ENCODE measurements around the gene SPOCK1. TPM values are rescaled to one million over a fixed set of nuclear protein-coding genes. Genes with fewer than 3 reads are reported as not detected.

SPOCK1 gene
- total RNA-seq, 1 experiment from 2014 or later = 0.27 TPM

DNA sequence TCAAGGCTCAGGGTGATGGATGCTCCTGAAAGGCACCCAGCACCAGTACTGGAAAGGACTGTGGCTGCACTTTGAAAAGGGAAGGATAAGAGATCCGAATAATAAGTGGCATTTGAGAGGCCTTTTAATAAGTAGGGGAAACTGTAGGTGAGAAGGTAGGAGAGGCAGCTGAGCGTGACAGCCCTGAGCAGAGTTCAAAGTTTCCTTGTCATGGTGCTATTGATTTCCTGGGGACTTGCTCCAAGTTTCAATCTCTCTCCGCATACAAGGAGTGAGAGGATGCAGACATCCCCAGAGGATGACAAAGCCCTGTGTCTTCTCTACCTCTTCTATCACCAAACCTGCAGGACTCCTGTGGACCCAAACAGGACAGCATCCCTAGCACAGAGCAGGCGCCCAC lies 354.5 kb downstream of the SPOCK1 start (continued):
- TF ChIP-seq CBX3 (IDR thresholded peaks at IDR 0.05; ENCODE audit: low read depth) = no peak

DNA sequence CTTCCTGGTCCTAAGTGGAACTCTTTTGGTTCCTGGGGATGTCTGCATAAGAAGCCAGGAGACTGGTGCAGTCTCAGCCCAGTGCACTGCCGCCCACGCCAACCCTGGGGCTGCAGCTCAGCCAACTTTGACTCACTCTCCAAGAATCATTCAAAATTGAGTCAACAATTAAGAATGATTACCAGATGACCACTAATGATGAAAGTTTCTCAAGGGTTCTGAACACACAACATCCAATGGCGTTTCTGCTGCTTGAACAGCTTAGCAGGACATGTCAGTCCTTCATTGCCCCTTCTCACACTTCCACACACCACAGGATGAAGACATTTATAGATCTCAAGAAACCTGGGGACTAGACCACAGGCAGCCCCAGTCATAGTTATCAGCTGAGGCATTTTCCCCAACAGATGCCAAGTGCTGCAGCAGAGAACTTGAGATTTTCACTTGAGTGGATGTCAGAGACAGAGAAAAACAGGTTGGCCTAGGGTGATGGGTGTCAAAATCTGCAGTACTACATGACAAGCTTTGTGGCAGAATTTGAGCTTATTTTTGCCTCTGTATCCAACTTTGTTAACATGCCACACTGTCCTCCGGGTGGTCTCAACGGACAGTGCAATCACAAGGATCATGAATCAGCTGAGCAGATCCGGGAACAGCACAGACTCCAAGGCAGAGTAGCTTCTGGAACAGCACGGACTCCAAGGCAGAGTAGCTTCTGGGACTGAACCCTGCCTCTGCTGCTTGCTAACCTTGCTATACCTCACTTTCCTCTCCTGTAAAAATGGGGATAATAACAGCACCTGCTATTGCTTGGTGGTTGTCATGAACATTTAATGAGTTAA lies 356.1 kb downstream of the SPOCK1 start:
- Histone ChIP-seq H3K36me3 (ENCODE audit: control insufficient read depth in 1 of 2, insufficient read depth in 2 of 2, low read length in 2 of 2) (no peaks in the 10 kb centered on the region), H3K9ac (ENCODE audit: low read length) (no peak overlapping the region), H3K4me3 (replicated peaks in 1 of 2; ENCODE audit: low read depth in 1 of 2, low read length in 2 of 2) (no peak overlapping the region), H3K9me3 (ENCODE audit: control insufficient read depth in 1 of 2, insufficient read depth in 1 of 2, low read depth in 1 of 2, low read length in 2 of 2) (no peaks in the 10 kb centered on the region), H4K20me1 (ENCODE audit: insufficient read depth) (no peaks in the 10 kb centered on the region), H3K4me2 (ENCODE audit: low read length) (peak overlapping the region; percentile 21), H3K79me2 (ENCODE audit: insufficient read depth, low read length) (no peaks in the 10 kb centered on the region), H3K9me2 (ENCODE audit: insufficient read depth) (no peaks in the 10 kb centered on the region), H3K4me1 (ENCODE audit: control insufficient read depth in 1 of 2, insufficient read depth in 2 of 2, low read length in 2 of 2) (peaks cover 0 to 20% of the 10 kb centered on the region in 2 experiments; a peak in 2 of 4 replicates), H2AFZ (ENCODE audit: low read depth, low read length, poor library complexity, severe bottlenecking) (no peak overlapping the region), H3K27me3 (ENCODE audit: insufficient read depth, low read length) (peaks cover 39% of the 10 kb centered on the region), H3K27ac (ENCODE audit: low read depth, low read length) (no peak overlapping the region)
- intact Hi-C loops (cut with micrococcal nuclease) = no loop called here
- ATAC-seq (peak; percentile 44; the same call in 1 of the 2 replicates), DNase-seq (ENCODE audit: low read depth, low spot score) (no peak)
- ChIA-PET CTCF (no interaction called here), RAD21 (ENCODE audit: low non-redundant PET in 1 of 2, low total read pairs in 2 of 2, uncharacterized antibody in 2 of 2, unreplicated experiment in 2 of 2) (no interaction called here), POLR2A (interaction anchor here (0.6 kb wide), 1 partner anchor 1325 kb away, joined by 3 read pairs; no protein-coding TSS in a partner anchor)
- BruUV-seq (replicated peaks) = no TSS peak
- TF ChIP-seq SP1 (IDR thresholded peaks at IDR 0.05; ENCODE audit: low read depth) (no peak), EGR1 (IDR thresholded peaks at IDR 0.05; ENCODE audit: low read depth) (peak; percentile 72)

DNA sequence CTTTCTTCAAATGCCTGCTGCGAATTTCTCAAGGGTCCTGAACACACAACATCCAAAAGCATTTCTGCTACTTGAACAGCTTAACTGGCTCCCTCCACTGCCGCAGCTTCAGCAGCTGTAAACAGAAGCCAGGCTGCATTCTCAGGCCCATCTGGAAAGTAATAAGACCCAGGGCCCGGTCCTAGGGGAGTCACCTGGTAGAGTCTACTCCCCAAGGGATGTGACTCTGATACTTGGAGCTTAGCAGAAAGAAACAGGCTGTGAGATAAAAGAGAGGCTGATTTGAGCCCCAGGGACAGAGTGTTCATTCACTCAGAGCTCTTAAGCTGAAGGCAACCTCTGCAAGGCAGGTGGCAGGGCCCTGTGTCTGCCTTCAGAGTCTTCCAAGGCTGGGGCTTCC lies 356.8 kb downstream of the SPOCK1 start:
- POLR2A ChIA-PET = interaction anchor here (0.6 kb wide), 1 partner anchor 1325 kb away, joined by 3 read pairs; no protein-coding TSS in a partner anchor
- H4K20me1 ChIP-seq (ENCODE audit: insufficient read depth) = no peaks in the 10 kb centered on the region
- peaks cover 0 to 20% of the 10 kb centered on the region in 2 experiments; a peak in 2 of 4 replicates for H3K4me1 ChIP-seq (ENCODE audit: control insufficient read depth in 1 of 2, insufficient read depth in 2 of 2, low read length in 2 of 2)
- H3K4me2 ChIP-seq (ENCODE audit: low read length) = peak overlapping the region; percentile 21; the same call in 1 of the 2 replicates
- H3K9me3 ChIP-seq (ENCODE audit: control insufficient read depth in 1 of 2, insufficient read depth in 1 of 2, low read depth in 1 of 2, low read length in 2 of 2) = no peaks in the 10 kb centered on the region
- RAD21 ChIA-PET (ENCODE audit: low non-redundant PET in 1 of 2, low total read pairs in 2 of 2, uncharacterized antibody in 2 of 2, unreplicated experiment in 2 of 2) = no interaction called here
- no peak overlapping the region for H3K27ac ChIP-seq (ENCODE audit: low read depth, low read length)
- H3K9ac ChIP-seq (ENCODE audit: low read length) = no peak overlapping the region
- no peaks in the 10 kb centered on the region for H3K79me2 ChIP-seq (ENCODE audit: insufficient read depth, low read length)
- no peak overlapping the region for H3K4me3 ChIP-seq (replicated peaks in 1 of 2; ENCODE audit: low read depth in 1 of 2, low read length in 2 of 2)
- peaks cover 45% of the 10 kb centered on the region for H3K27me3 ChIP-seq (ENCODE audit: insufficient read depth, low read length)
- DNase-seq (ENCODE audit: low read depth, low spot score) (no peak), ATAC-seq (no peak)
- H2AFZ ChIP-seq (ENCODE audit: low read depth, low read length, poor library complexity, severe bottlenecking) = no peak overlapping the region
- H3K9me2 ChIP-seq (ENCODE audit: insufficient read depth) = no peaks in the 10 kb centered on the region
- CTCF ChIA-PET = no interaction called here
- no peaks in the 10 kb centered on the region for H3K36me3 ChIP-seq (ENCODE audit: control insufficient read depth in 1 of 2, insufficient read depth in 2 of 2, low read length in 2 of 2)
- intact Hi-C loops (cut with micrococcal nuclease) = no loop called here
- BruUV-seq (replicated peaks) = no TSS peak
- TF ChIP-seq ZFX (IDR thresholded peaks at IDR 0.05) = no peak
- no peak for TF ChIP-seq ELF1 (IDR thresholded peaks at IDR 0.05; ENCODE audit: borderline replicate concordance, low read depth)
- no peak for TF ChIP-seq YY1 (IDR thresholded peaks at IDR 0.05; ENCODE audit: extremely low read depth, insufficient replicate concordance, low read depth, low read length)
- no peak for TF ChIP-seq POLR2A (IDR thresholded peaks at IDR 0.05; ENCODE audit: borderline replicate concordance, extremely low read depth, insufficient read depth, insufficient read length)
- TF ChIP-seq, protein P1, sequence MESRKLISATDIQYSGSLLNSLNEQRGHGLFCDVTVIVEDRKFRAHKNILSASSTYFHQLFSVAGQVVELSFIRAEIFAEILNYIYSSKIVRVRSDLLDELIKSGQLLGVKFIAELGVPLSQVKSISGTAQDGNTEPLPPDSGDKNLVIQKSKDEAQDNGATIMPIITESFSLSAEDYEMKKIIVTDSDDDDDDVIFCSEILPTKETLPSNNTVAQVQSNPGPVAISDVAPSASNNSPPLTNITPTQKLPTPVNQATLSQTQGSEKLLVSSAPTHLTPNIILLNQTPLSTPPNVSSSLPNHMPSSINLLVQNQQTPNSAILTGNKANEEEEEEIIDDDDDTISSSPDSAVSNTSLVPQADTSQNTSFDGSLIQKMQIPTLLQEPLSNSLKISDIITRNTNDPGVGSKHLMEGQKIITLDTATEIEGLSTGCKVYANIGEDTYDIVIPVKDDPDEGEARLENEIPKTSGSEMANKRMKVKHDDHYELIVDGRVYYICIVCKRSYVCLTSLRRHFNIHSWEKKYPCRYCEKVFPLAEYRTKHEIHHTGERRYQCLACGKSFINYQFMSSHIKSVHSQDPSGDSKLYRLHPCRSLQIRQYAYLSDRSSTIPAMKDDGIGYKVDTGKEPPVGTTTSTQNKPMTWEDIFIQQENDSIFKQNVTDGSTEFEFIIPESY (IDR thresholded peaks at IDR 0.05; ENCODE audit: extremely low read depth, insufficient replicate concordance, low read length) = no peak
- no peak for TF ChIP-seq CBX3 (IDR thresholded peaks at IDR 0.05; ENCODE audit: low read depth)
- no peak for TF ChIP-seq FOSL1 (IDR thresholded peaks at IDR 0.05; ENCODE audit: low read depth)
- TF ChIP-seq, protein P2, sequence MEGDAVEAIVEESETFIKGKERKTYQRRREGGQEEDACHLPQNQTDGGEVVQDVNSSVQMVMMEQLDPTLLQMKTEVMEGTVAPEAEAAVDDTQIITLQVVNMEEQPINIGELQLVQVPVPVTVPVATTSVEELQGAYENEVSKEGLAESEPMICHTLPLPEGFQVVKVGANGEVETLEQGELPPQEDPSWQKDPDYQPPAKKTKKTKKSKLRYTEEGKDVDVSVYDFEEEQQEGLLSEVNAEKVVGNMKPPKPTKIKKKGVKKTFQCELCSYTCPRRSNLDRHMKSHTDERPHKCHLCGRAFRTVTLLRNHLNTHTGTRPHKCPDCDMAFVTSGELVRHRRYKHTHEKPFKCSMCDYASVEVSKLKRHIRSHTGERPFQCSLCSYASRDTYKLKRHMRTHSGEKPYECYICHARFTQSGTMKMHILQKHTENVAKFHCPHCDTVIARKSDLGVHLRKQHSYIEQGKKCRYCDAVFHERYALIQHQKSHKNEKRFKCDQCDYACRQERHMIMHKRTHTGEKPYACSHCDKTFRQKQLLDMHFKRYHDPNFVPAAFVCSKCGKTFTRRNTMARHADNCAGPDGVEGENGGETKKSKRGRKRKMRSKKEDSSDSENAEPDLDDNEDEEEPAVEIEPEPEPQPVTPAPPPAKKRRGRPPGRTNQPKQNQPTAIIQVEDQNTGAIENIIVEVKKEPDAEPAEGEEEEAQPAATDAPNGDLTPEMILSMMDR (IDR thresholded peaks at IDR 0.05 in 2 of 3, conservative IDR thresholded peaks at IDR 0.05 in 1 of 3; ENCODE audit: borderline replicate concordance in 1 of 3, insufficient read depth in 1 of 3, low read depth in 2 of 3, low read length in 2 of 3) = no peak
- no peak for TF ChIP-seq SIN3A (IDR thresholded peaks at IDR 0.05; ENCODE audit: low read depth)
- TF ChIP-seq EGR1 (IDR thresholded peaks at IDR 0.05; ENCODE audit: low read depth) = no peak
- TF ChIP-seq ZNF274 (IDR thresholded peaks at IDR 0.05; ENCODE audit: low read depth, low read length) = no peak
- TF ChIP-seq JUND (IDR thresholded peaks at IDR 0.05) = no peak
- no peak for TF ChIP-seq POLR2AphosphoS5 (IDR thresholded peaks at IDR 0.05; ENCODE audit: low read depth, low read length)

All from HCT116 (cell line).